ENCODE measurements around the gene SGCD. TPM values are rescaled to one million over a fixed set of nuclear protein-coding genes. Genes with fewer than 3 reads are reported as not detected.

Gene SGCD
- total and polyA plus RNA-seq, 4 donors, result 12.2 to 129 (median 22.3) TPM

GRCh38 chr5:156400231-156400986, 73.4 kb downstream of the SGCD start:
- Histone ChIP-seq H3K9me3 (ENCODE audit: control insufficient read depth, low read length) (no peaks in the 10 kb centered on the region), H3K4me1 (ENCODE audit: control insufficient read depth in 1 of 2, insufficient read depth in 2 of 2, low read length in 2 of 2) (peaks cover 2 to 8% of the 10 kb centered on the region in 2 donors), H3K4me3 (ENCODE audit: low read length in 2 of 2) (no peak overlapping the region), H3K36me3 (ENCODE audit: control insufficient read depth in 1 of 2, insufficient read depth in 2 of 2, low read length in 1 of 2) (no peaks in the 10 kb centered on the region), H3K27ac (ENCODE audit: low read depth in 1 of 2, low read length in 2 of 2) (no peak overlapping the region), H3K27me3 (ENCODE audit: control insufficient read depth in 1 of 2, insufficient read depth in 2 of 2, low read length in 1 of 2) (no peaks in the 10 kb centered on the region)
- ATAC-seq (ENCODE audit: low FRiP score) (no peak), DNase-seq (no peak)
- intact Hi-C loops (cut with DNase I), result no loop called here

GRCh38 chr5:156401804-156402203, 74.8 kb downstream of the SGCD start:
- intact Hi-C loops (cut with DNase I), result no loop called here
- Histone ChIP-seq H3K4me1 (ENCODE audit: control insufficient read depth in 1 of 2, insufficient read depth in 2 of 2, low read length in 2 of 2) (peaks cover under 1 to 9% of the 10 kb centered on the region in 2 donors), H3K4me3 (ENCODE audit: low read length in 2 of 2) (no peak overlapping the region), H3K27me3 (ENCODE audit: control insufficient read depth in 1 of 2, insufficient read depth in 2 of 2, low read length in 1 of 2) (no peaks in the 10 kb centered on the region), H3K9me3 (ENCODE audit: control insufficient read depth, low read length) (no peaks in the 10 kb centered on the region), H3K27ac (ENCODE audit: low read depth in 1 of 2, low read length in 2 of 2) (no peak overlapping the region), H3K36me3 (ENCODE audit: control insufficient read depth in 1 of 2, insufficient read depth in 2 of 2, low read length in 1 of 2) (no peaks in the 10 kb centered on the region)
- 87 to 89% methylated on average over 4 of the region's 4 CpGs for WGBS, 2 donors
- DNase-seq, result no peak
- no peak for ATAC-seq (ENCODE audit: low FRiP score)

- H3K4me3 ChIP-seq (ENCODE audit: low read length in 2 of 2), result no peak overlapping the region
- no peaks in the 10 kb centered on the region for H3K27me3 ChIP-seq (ENCODE audit: control insufficient read depth in 1 of 2, insufficient read depth in 2 of 2, low read length in 1 of 2)
- intact Hi-C loops (cut with DNase I), result no loop called here
- H3K36me3 ChIP-seq (ENCODE audit: control insufficient read depth in 1 of 2, insufficient read depth in 2 of 2, low read length in 1 of 2), result no peaks in the 10 kb centered on the region
- H3K9me3 ChIP-seq (ENCODE audit: control insufficient read depth, low read length), result no peaks in the 10 kb centered on the region
- DNase-seq (no peak), ATAC-seq (ENCODE audit: low FRiP score) (no peak)
- WGBS, 2 donors, result 85 to 88% methylated on average over 8 of the region's 8 CpGs
- H3K27ac ChIP-seq (ENCODE audit: low read depth in 1 of 2, low read length in 2 of 2), result no peak overlapping the region
- peaks cover 0 to 8% of the 10 kb centered on the region in 2 donors for H3K4me1 ChIP-seq (ENCODE audit: control insufficient read depth in 1 of 2, insufficient read depth in 2 of 2, low read length in 2 of 2)
Measured at GRCh38 chr5:156402387-156402921, 75.5 kb downstream of the SGCD start.

- Histone ChIP-seq H3K36me3 (ENCODE audit: control insufficient read depth in 1 of 2, insufficient read depth in 2 of 2, low read length in 1 of 2) (no peaks in the 10 kb centered on the region), H3K27ac (ENCODE audit: low read depth in 1 of 2, low read length in 2 of 2) (no peak overlapping the region), H3K4me1 (ENCODE audit: control insufficient read depth in 1 of 2, insufficient read depth in 2 of 2, low read length in 2 of 2) (peaks cover 3 to 14% of the 10 kb centered on the region in 2 donors), H3K9me3 (ENCODE audit: control insufficient read depth, low read length) (no peaks in the 10 kb centered on the region), H3K4me3 (ENCODE audit: low read length in 2 of 2) (no peak overlapping the region), H3K27me3 (ENCODE audit: control insufficient read depth in 1 of 2, insufficient read depth in 2 of 2, low read length in 1 of 2) (no peaks in the 10 kb centered on the region)
- DNase-seq (no peak), ATAC-seq (ENCODE audit: low FRiP score) (no peak)
- intact Hi-C loops (cut with DNase I), result no loop called here
- 47 to 58% methylated on average over 3 of the region's 3 CpGs for WGBS, 2 donors
Measured at GRCh38 chr5:156405988-156406387, 79.0 kb downstream of the SGCD start.

- Histone ChIP-seq H3K4me3 (ENCODE audit: low read length in 2 of 2) (no peak overlapping the region), H3K9me3 (ENCODE audit: control insufficient read depth, low read length) (no peaks in the 10 kb centered on the region), H3K27ac (ENCODE audit: low read depth in 1 of 2, low read length in 2 of 2) (no peak overlapping the region), H3K36me3 (ENCODE audit: control insufficient read depth in 1 of 2, insufficient read depth in 2 of 2, low read length in 1 of 2) (no peaks in the 10 kb centered on the region), H3K27me3 (ENCODE audit: control insufficient read depth in 1 of 2, insufficient read depth in 2 of 2, low read length in 1 of 2) (no peaks in the 10 kb centered on the region), H3K4me1 (ENCODE audit: control insufficient read depth in 1 of 2, insufficient read depth in 2 of 2, low read length in 2 of 2) (peaks cover 6 to 14% of the 10 kb centered on the region in 2 donors)
- intact Hi-C loops (cut with DNase I), result no loop called here
- no peak for DNase-seq
- no peak for ATAC-seq (ENCODE audit: low FRiP score)
- 69 to 70% methylated on average over 3 of the region's 3 CpGs for WGBS, 2 donors
Measured at GRCh38 chr5:156407251-156407650, 80.3 kb downstream of the SGCD start.

- Histone ChIP-seq H3K27me3 (ENCODE audit: control insufficient read depth in 1 of 2, insufficient read depth in 2 of 2, low read length in 1 of 2) (no peaks in the 10 kb centered on the region), H3K36me3 (ENCODE audit: control insufficient read depth in 1 of 2, insufficient read depth in 2 of 2, low read length in 1 of 2) (no peaks in the 10 kb centered on the region), H3K27ac (ENCODE audit: low read depth in 1 of 2, low read length in 2 of 2) (no peak overlapping the region), H3K4me1 (ENCODE audit: control insufficient read depth in 1 of 2, insufficient read depth in 2 of 2, low read length in 2 of 2) (peaks cover 6 to 14% of the 10 kb centered on the region in 2 donors), H3K9me3 (ENCODE audit: control insufficient read depth, low read length) (no peaks in the 10 kb centered on the region), H3K4me3 (ENCODE audit: low read length in 2 of 2) (no peak overlapping the region)
- DNase-seq, result no peak
- 76 to 82% methylated on average over 1 of the region's 1 CpG for WGBS, 2 donors
- intact Hi-C loops (cut with DNase I), result no loop called here
- ATAC-seq (ENCODE audit: low FRiP score), result no peak
Measured at GRCh38 chr5:156409834-156410233, 82.9 kb downstream of the SGCD start.

GRCh38 chr5:156411185-156411613, 84.2 kb downstream of the SGCD start:
- ATAC-seq (ENCODE audit: low FRiP score) (peak; percentile 76), DNase-seq (no peak)
- intact Hi-C loops (cut with DNase I), result no loop called here
- Histone ChIP-seq H3K9me3 (ENCODE audit: control insufficient read depth, low read length) (no peaks in the 10 kb centered on the region), H3K27ac (ENCODE audit: low read depth in 1 of 2, low read length in 2 of 2) (peak overlapping the region; percentile 93 to 95), H3K4me3 (ENCODE audit: low read length in 2 of 2) (peak overlapping the region in 1 of 2 donors; percentile 59), H3K27me3 (ENCODE audit: control insufficient read depth in 1 of 2, insufficient read depth in 2 of 2, low read length in 1 of 2) (no peaks in the 10 kb centered on the region), H3K4me1 (ENCODE audit: control insufficient read depth in 1 of 2, insufficient read depth in 2 of 2, low read length in 2 of 2) (peaks cover 6 to 10% of the 10 kb centered on the region in 2 donors), H3K36me3 (ENCODE audit: control insufficient read depth in 1 of 2, insufficient read depth in 2 of 2, low read length in 1 of 2) (no peaks in the 10 kb centered on the region)
- 2 to 5% methylated on average over 6 of the region's 6 CpGs for WGBS, 2 donors

GRCh38 chr5:156411957-156412356, 85.0 kb downstream of the SGCD start:
- Histone ChIP-seq H3K9me3 (ENCODE audit: control insufficient read depth, low read length) (no peaks in the 10 kb centered on the region), H3K27me3 (ENCODE audit: control insufficient read depth in 1 of 2, insufficient read depth in 2 of 2, low read length in 1 of 2) (no peaks in the 10 kb centered on the region), H3K4me1 (ENCODE audit: control insufficient read depth in 1 of 2, insufficient read depth in 2 of 2, low read length in 2 of 2) (peaks cover 6 to 9% of the 10 kb centered on the region in 2 donors), H3K36me3 (ENCODE audit: control insufficient read depth in 1 of 2, insufficient read depth in 2 of 2, low read length in 1 of 2) (no peaks in the 10 kb centered on the region), H3K27ac (ENCODE audit: low read depth in 1 of 2, low read length in 2 of 2) (no peak overlapping the region), H3K4me3 (ENCODE audit: low read length in 2 of 2) (no peak overlapping the region)
- ATAC-seq (ENCODE audit: low FRiP score) (no peak), DNase-seq (no peak)
- intact Hi-C loops (cut with DNase I), result no loop called here
- 80 to 85% methylated on average over 2 of the region's 2 CpGs for WGBS, 2 donors

GRCh38 chr5:156414391-156414790, 87.4 kb downstream of the SGCD start:
- ATAC-seq (ENCODE audit: low FRiP score), result no peak

More at GRCh38 chr5:156414391-156414790, 87.4 kb downstream of the SGCD start:
- H3K27ac ChIP-seq (ENCODE audit: low read depth in 1 of 2, low read length in 2 of 2), result no peak overlapping the region
- no peaks in the 10 kb centered on the region for H3K9me3 ChIP-seq (ENCODE audit: control insufficient read depth, low read length)
- WGBS, 2 donors, result 9 to 17% methylated on average over 2 of the region's 2 CpGs
- DNase-seq, result no peak
- H3K4me1 ChIP-seq (ENCODE audit: control insufficient read depth in 1 of 2, insufficient read depth in 2 of 2, low read length in 2 of 2), result peaks cover 6 to 7% of the 10 kb centered on the region in 2 donors
- H3K27me3 ChIP-seq (ENCODE audit: control insufficient read depth in 1 of 2, insufficient read depth in 2 of 2, low read length in 1 of 2), result no peaks in the 10 kb centered on the region
- intact Hi-C loops (cut with DNase I), result no loop called here
- H3K36me3 ChIP-seq (ENCODE audit: control insufficient read depth in 1 of 2, insufficient read depth in 2 of 2, low read length in 1 of 2), result no peaks in the 10 kb centered on the region
- H3K4me3 ChIP-seq (ENCODE audit: low read length in 2 of 2), result no peak overlapping the region
